HEK293 (cell line): ENCODE data around the gene PTGER3.

Experiments used
- CTCF ChIP-seq: fragments of 450-650 bp; formaldehyde crosslinking; IDR thresholded peaks from 2 replicates; pipeline ENCODE4 v1.5.1; 2016; ENCODE audit warnings: missing biosample characterization, missing genetic modification characterization
- ZNF169 ChIP-seq: fragments of 450-650 bp; formaldehyde crosslinking; IDR thresholded peaks from 2 replicates; pipeline ENCODE4 v1.5.1; 2016; ENCODE audit warnings: missing biosample characterization, missing genetic modification characterization
- ZNF510 ChIP-seq: fragments of 450-650 bp; formaldehyde crosslinking; IDR thresholded peaks from 2 replicates; pipeline ENCODE4 v1.5.1; 2018; ENCODE audit warnings: mild to moderate bottlenecking, missing genetic modification characterization, missing biosample characterization; ENCODE audit not compliant: insufficient replicate concordance
- TF ChIP-seq, protein P1 (sequence below): fragments of 450-650 bp; formaldehyde crosslinking; optimal IDR thresholded peaks from 2 replicates; pipeline ENCODE3; 2016; ENCODE audit warnings: missing biosample characterization, mild to moderate bottlenecking, missing genetic modification characterization

- TF ChIP-seq ZNF510 (tag by site-specific recombination) (no peak), CTCF (tag by site-specific recombination) (no peak), ZNF169 (no peak)
- TF ChIP-seq, protein P1, sequence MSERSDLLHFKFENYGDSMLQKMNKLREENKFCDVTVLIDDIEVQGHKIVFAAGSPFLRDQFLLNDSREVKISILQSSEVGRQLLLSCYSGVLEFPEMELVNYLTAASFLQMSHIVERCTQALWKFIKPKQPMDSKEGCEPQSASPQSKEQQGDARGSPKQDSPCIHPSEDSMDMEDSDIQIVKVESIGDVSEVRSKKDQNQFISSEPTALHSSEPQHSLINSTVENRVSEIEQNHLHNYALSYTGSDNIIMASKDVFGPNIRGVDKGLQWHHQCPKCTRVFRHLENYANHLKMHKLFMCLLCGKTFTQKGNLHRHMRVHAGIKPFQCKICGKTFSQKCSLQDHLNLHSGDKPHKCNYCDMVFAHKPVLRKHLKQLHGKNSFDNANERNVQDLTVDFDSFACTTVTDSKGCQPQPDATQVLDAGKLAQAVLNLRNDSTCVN (tag by site-specific recombination) = no peak
These were observed 19.6 kb downstream of the PTGER3 start for GRCh38 chr1:71027991-71028390.
